ENCODE results near the gene CLPTM1. TPM values are rescaled to one million over a fixed set of nuclear protein-coding genes. Genes with fewer than 3 reads are reported as not detected.

CLPTM1 gene
- total RNA-seq, 1 donor, result 45.2 TPM

DNA sequence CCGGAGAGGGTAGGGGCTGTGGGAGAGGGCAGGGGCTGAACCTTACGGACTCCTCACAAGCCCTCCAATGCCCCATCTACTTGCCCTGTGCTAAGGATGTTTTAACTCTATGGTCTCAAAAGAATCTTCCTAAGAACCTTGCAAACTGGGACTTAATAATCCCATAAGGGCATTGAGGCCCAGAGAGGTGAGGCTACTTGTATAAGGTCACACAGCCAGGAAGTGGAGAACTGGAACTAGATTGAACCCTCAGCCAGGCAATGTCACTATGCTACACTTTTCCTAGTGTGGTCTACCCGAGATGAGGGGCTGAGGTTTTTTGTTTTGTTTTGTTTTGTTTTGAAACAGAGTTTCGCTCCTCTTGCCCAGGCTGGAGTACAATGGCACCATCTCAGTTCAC, 23.6 kb upstream of the CLPTM1 start:
- H2AFZ ChIP-seq (ENCODE audit: low read length), result no peak overlapping the region
- peak; percentile 48 for DNase-seq (ENCODE audit: insufficient read length, low spot score, missing footprints)
- H3K79me2 ChIP-seq (ENCODE audit: insufficient read depth, low read length), result no peaks in the 10 kb centered on the region
- no peak overlapping the region for H3K4me2 ChIP-seq (ENCODE audit: insufficient read depth, low read length)
- H3K9me3 ChIP-seq (ENCODE audit: low read depth, low read length), result no peaks in the 10 kb centered on the region
- no peaks in the 10 kb centered on the region for H3K27me3 ChIP-seq (ENCODE audit: insufficient read depth, low read length)
- no peak overlapping the region for H3K27ac ChIP-seq (ENCODE audit: low read depth, low read length)
- H4K20me1 ChIP-seq (ENCODE audit: insufficient read depth, low read length), result no peaks in the 10 kb centered on the region
- peaks cover 14% of the 10 kb centered on the region for H3K4me1 ChIP-seq (ENCODE audit: insufficient read depth, low read length)
- H3K4me3 ChIP-seq (ENCODE audit: insufficient read depth, low read length), result no peak overlapping the region
- H3K36me3 ChIP-seq (ENCODE audit: insufficient read depth, low read length), result no peaks in the 10 kb centered on the region
- TF ChIP-seq, protein P1, sequence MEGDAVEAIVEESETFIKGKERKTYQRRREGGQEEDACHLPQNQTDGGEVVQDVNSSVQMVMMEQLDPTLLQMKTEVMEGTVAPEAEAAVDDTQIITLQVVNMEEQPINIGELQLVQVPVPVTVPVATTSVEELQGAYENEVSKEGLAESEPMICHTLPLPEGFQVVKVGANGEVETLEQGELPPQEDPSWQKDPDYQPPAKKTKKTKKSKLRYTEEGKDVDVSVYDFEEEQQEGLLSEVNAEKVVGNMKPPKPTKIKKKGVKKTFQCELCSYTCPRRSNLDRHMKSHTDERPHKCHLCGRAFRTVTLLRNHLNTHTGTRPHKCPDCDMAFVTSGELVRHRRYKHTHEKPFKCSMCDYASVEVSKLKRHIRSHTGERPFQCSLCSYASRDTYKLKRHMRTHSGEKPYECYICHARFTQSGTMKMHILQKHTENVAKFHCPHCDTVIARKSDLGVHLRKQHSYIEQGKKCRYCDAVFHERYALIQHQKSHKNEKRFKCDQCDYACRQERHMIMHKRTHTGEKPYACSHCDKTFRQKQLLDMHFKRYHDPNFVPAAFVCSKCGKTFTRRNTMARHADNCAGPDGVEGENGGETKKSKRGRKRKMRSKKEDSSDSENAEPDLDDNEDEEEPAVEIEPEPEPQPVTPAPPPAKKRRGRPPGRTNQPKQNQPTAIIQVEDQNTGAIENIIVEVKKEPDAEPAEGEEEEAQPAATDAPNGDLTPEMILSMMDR (IDR thresholded peaks at IDR 0.05; ENCODE audit: extremely low read depth, low read depth, low read length), result no peak

DNA sequence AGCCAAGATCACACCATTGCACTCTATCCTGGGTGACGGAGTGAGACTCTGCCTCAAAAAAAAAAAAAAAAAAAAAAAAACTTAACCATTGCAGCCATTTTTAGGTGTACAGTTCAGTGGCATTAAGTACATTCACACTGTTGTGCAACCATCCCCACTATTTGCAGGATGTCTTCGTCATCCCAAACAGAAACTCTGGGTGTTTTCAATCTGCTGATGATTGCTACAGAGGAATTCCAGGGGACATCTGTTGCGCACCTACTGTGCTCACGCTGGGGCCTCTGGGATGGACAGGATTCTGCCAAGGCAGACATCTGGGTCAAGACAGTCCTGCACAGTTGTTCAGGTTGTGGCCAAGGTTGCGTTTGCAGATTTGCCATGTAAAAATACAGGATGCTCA, 15.5 kb upstream of the CLPTM1 start:
- H4K20me1 ChIP-seq (ENCODE audit: insufficient read depth, low read length), result no peaks in the 10 kb centered on the region
- H3K4me1 ChIP-seq (ENCODE audit: insufficient read depth, low read length), result peaks cover 3% of the 10 kb centered on the region
- no peak overlapping the region for H2AFZ ChIP-seq (ENCODE audit: low read length)
- H3K9me3 ChIP-seq (ENCODE audit: low read depth, low read length), result no peaks in the 10 kb centered on the region
- no peaks in the 10 kb centered on the region for H3K79me2 ChIP-seq (ENCODE audit: insufficient read depth, low read length)
- peak; percentile 25 for DNase-seq (ENCODE audit: insufficient read length, low spot score, missing footprints)
- no peak overlapping the region for H3K27ac ChIP-seq (ENCODE audit: low read depth, low read length)
- H3K4me3 ChIP-seq (ENCODE audit: insufficient read depth, low read length), result no peak overlapping the region
- no peaks in the 10 kb centered on the region for H3K36me3 ChIP-seq (ENCODE audit: insufficient read depth, low read length)
- TF ChIP-seq, protein P1 (IDR thresholded peaks at IDR 0.05; ENCODE audit: extremely low read depth, low read depth, low read length), result no peak
- no peaks in the 10 kb centered on the region for H3K27me3 ChIP-seq (ENCODE audit: insufficient read depth, low read length)
- H3K4me2 ChIP-seq (ENCODE audit: insufficient read depth, low read length), result no peak overlapping the region

DNA sequence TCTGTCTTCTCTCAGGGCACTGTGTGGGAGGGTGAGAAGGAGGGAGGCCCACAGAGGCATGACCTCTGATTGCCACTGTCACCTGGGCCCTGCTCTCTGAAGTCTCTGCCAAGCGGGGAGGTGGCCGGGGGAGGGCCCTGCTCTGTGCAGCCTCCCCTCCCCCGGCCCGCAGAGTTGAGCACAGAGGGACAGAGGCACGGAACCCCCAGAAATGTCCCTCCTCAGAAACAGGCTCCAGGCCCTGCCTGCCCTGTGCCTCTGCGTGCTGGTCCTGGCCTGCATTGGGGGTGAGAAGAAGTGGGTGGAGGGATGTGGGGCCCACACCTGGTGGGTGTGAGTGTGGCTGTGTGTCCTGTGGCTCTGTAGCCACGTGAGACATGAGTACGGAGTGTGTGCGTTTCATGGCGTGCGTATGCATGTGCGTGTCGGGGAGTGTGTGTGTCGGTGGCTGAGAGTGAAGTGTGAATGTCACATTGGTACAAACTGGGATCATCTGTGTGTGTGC, 13.1 kb upstream of the CLPTM1 start, which contains the start of gene APOC4:
APOC4 (plus strand) TSS at position 171 of the 505 bp plus-strand sequence; CDS start at position 212, 41 bp downstream.
- no peak within 1 kb of the TSS for H3K4me2 ChIP-seq (ENCODE audit: insufficient read depth, low read length)
- TF ChIP-seq, protein P1 (IDR thresholded peaks at IDR 0.05; ENCODE audit: extremely low read depth, low read depth, low read length), result no peak

DNA sequence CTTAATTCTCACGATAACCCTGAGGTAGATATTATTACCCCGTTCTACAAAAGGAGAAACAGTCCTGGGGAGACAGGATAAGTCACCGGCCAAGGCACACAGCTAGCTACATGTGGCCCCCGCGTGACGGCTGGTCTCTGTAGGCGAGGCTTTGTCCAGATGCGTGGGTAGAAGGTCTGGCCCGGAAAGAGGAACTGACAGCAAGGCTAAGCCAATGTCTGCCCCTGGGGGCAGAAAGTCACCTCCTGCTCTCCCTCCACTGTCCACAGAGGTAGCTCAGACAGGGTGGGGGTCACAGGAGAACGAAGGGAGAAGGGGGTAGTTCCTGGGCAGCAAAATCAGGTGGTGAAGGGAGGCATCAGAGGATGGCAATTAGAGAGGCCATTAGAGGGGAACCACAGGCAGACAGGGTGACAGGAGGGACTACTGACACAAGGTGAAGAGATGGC, 11.4 kb upstream of the CLPTM1 start:
- Histone ChIP-seq H3K27ac (ENCODE audit: low read depth, low read length) (no peak overlapping the region), H3K4me1 (ENCODE audit: insufficient read depth, low read length) (peaks cover 3% of the 10 kb centered on the region), H4K20me1 (ENCODE audit: insufficient read depth, low read length) (no peaks in the 10 kb centered on the region), H3K4me2 (ENCODE audit: insufficient read depth, low read length) (no peak overlapping the region), H3K27me3 (ENCODE audit: insufficient read depth, low read length) (no peaks in the 10 kb centered on the region), H3K36me3 (ENCODE audit: insufficient read depth, low read length) (no peaks in the 10 kb centered on the region), H3K9me3 (ENCODE audit: low read depth, low read length) (no peaks in the 10 kb centered on the region), H2AFZ (ENCODE audit: low read length) (no peak overlapping the region), H3K4me3 (ENCODE audit: insufficient read depth, low read length) (no peak overlapping the region), H3K79me2 (ENCODE audit: insufficient read depth, low read length) (no peaks in the 10 kb centered on the region)
- peak; percentile 76 for DNase-seq (ENCODE audit: insufficient read length, low spot score, missing footprints)
- TF ChIP-seq, protein P1 (IDR thresholded peaks at IDR 0.05; ENCODE audit: extremely low read depth, low read depth, low read length), result no peak

More for the DNA sequence above, 13.1 kb upstream of the CLPTM1 start, which contains the start of gene APOC4:
- Histone ChIP-seq H3K9me3 (ENCODE audit: low read depth, low read length) (no peaks in the 10 kb centered on the region), H3K4me3 (ENCODE audit: insufficient read depth, low read length) (no peak within 1 kb of the TSS), H3K27ac (ENCODE audit: low read depth, low read length) (no peak within 1 kb of the TSS), H3K79me2 (ENCODE audit: insufficient read depth, low read length) (no peaks in the 10 kb centered on the region), H3K36me3 (ENCODE audit: insufficient read depth, low read length) (no peaks in the 10 kb centered on the region), H2AFZ (ENCODE audit: low read length) (no peak within 1 kb of the TSS), H3K27me3 (ENCODE audit: insufficient read depth, low read length) (no peaks in the 10 kb centered on the region), H3K4me1 (ENCODE audit: insufficient read depth, low read length) (peaks cover 3% of the 10 kb centered on the region), H4K20me1 (ENCODE audit: insufficient read depth, low read length) (no peaks in the 10 kb centered on the region)
- peak; percentile 35 for DNase-seq (ENCODE audit: insufficient read length, low spot score, missing footprints)

Data from osteoblast (primary cell).